HG02759 (cell line): ENCODE data around the gene LRRC37A3.
"Not testable (repeated sequence)": the region's sequence is repeated elsewhere in the genome, so short reads cannot be mapped to it uniquely, and the experiment has no call there.

Source experiments
- ATAC-seq: cut with Tn5 transposase; IDR thresholded peaks from one replicate; pipeline ENCODE4 v1.9.1; 2021; ENCODE audit warnings: mild to moderate bottlenecking, moderate library complexity; ENCODE audit not compliant: unreplicated experiment

The LRRC37A3 gene

GRCh38 chr17:64837018-64837761, 82.1 kb downstream of the LRRC37A3 start:
- peak; percentile 98 for ATAC-seq

GRCh38 chr17:64836623-64837017, 82.7 kb downstream of the LRRC37A3 start:
- ATAC-seq: peak; percentile 41

GRCh38 chr17:64834060-64834459, 85.2 kb downstream of the LRRC37A3 start:
- not testable (repeated sequence) for ATAC-seq

GRCh38 chr17:64830631-64831040, 88.6 kb downstream of the LRRC37A3 start:
- ATAC-seq: not testable (repeated sequence)

- ATAC-seq: not testable (repeated sequence)
Observed at GRCh38 chr17:64829824-64830630, 89.3 kb downstream of the LRRC37A3 start.

- ATAC-seq: not testable (repeated sequence)
Observed at GRCh38 chr17:64829068-64829467, 90.2 kb downstream of the LRRC37A3 start.

- not testable (repeated sequence) for ATAC-seq
Observed at GRCh38 chr17:64818904-64819303, 100.4 kb downstream of the LRRC37A3 start.

GRCh38 chr17:64815833-64816198, 103.5 kb downstream of the LRRC37A3 start:
- not testable (repeated sequence) for ATAC-seq

- ATAC-seq: not testable (repeated sequence)
Observed at GRCh38 chr17:64814993-64815832, 104.1 kb downstream of the LRRC37A3 start.

- peak; percentile 91 for ATAC-seq
Observed at GRCh38 chr17:64808178-64808977, 110.9 kb downstream of the LRRC37A3 start.
